ENCODE data around the gene ARHGAP15.

- TF ChIP-seq CTCF (IDR thresholded peaks at IDR 0.05) (no peak), POLR2A (IDR thresholded peaks at IDR 0.05) (no peak)
Observed at GRCh38 chr2:143121079-143121478, 8.1 kb upstream of the ARHGAP15 start.

All from gastroesophageal sphincter (tissue), 3 donors.